HG02870 (cell line): ENCODE data around the gene MYL7.

Source experiments
- ATAC-seq: cut with Tn5 transposase; IDR thresholded peaks from one replicate; pipeline ENCODE4 v1.9.1; 2021; ENCODE audit warnings: mild to moderate bottlenecking, moderate library complexity; ENCODE audit not compliant: unreplicated experiment

The MYL7 gene

GRCh38 chr7:44112997-44113763, 28.0 kb downstream of the MYL7 start:
- no peak for ATAC-seq

- no peak for ATAC-seq
These were observed 28.7 kb downstream of the MYL7 start for GRCh38 chr7:44112231-44112996.

GRCh38 chr7:44111761-44112160, 29.4 kb downstream of the MYL7 start:
- ATAC-seq, result no peak

DNA sequence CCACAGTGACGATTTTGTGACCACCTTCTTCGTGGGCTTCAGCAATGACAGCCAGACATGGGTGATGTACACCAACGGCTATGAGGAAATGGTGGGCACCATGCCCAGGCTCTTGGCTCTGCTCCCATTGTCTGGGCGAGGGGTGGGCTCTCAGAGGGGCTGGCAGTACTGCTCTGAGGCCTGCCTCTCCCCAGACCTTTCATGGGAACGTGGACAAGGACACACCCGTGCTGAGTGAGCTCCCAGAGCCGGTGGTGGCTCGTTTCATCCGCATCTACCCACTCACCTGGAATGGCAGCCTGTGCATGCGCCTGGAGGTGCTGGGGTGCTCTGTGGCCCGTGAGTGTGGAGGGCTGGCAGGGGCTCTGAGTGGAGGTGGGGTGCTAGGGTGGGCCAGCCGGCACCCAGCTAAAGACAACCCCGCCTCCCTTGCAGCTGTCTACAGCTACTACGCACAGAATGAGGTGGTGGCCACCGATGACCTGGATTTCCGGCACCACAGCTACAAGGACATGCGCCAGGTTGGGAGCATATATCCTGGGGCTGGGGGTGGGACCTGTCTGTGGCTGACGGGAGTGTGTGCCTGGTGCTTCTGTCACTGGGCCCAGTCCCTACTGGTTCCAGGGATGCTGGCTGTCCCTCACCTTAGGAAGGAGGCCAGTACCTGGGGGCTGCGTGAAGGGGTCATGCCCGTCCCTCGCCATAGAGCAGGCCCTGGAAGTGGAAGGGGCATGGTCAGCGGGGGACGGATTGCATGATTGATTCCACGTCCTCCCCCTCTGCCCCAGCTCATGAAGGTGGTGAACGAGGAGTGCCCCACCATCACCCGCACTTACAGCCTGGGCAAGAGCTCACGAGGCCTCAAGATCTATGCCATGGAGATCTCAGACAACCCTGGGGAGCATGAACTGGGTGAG, 30.2 kb downstream of the MYL7 start:
- no peak for ATAC-seq

GRCh38 chr7:44109991-44110390, 31.1 kb downstream of the MYL7 start:
- ATAC-seq, result no peak

- no peak for ATAC-seq
These were observed 32.1 kb downstream of the MYL7 start for GRCh38 chr7:44108768-44109750.

GRCh38 chr7:44107961-44108767, 33.0 kb downstream of the MYL7 start:
- no peak for ATAC-seq

DNA sequence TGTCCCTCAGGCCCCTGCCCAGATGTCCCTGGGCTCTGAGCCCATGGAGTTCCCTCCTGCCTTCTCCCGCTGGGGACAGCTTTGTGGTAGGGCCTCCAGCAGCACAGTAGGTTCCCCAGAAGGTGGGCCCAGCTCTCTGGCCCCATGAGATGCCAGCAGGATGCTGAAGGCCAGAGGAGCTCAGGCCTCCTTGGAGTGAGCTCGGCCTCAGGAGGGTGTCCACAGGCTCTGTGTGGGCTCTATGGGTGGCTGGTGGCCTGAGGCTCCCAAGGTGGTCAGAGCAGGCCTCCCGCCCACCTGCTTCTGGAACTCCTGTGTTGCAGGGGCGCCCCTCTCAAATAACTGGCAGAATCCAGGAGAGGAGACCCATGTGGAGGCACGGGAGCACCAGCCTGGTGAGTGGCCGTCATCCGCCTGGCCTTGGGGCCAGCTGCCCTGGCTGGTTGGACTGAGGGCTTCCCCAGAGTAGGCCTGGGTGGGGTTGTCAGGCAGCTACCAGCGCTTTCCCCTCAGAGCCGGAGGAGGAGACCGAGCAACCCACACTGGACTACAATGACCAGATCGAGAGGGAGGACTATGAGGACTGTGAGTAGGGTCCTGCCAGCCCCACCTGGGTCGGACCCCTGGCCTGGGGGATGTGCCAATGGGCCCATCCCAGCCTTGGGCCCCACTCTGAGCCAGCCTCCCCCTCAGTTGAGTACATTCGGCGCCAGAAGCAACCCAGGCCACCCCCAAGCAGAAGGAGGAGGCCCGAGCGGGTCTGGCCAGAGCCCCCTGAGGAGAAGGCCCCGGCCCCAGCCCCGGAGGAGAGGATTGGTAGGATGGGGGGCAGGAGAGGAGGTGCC, 33.8 kb downstream of the MYL7 start:
- no peak for ATAC-seq

- no peak for ATAC-seq
These were observed 34.6 kb downstream of the MYL7 start for GRCh38 chr7:44106311-44107065.

- ATAC-seq, result no peak
These were observed 35.3 kb downstream of the MYL7 start for GRCh38 chr7:44105832-44106231.

- no peak for ATAC-seq
These were observed 36.0 kb downstream of the MYL7 start for GRCh38 chr7:44104860-44105771.

DNA sequence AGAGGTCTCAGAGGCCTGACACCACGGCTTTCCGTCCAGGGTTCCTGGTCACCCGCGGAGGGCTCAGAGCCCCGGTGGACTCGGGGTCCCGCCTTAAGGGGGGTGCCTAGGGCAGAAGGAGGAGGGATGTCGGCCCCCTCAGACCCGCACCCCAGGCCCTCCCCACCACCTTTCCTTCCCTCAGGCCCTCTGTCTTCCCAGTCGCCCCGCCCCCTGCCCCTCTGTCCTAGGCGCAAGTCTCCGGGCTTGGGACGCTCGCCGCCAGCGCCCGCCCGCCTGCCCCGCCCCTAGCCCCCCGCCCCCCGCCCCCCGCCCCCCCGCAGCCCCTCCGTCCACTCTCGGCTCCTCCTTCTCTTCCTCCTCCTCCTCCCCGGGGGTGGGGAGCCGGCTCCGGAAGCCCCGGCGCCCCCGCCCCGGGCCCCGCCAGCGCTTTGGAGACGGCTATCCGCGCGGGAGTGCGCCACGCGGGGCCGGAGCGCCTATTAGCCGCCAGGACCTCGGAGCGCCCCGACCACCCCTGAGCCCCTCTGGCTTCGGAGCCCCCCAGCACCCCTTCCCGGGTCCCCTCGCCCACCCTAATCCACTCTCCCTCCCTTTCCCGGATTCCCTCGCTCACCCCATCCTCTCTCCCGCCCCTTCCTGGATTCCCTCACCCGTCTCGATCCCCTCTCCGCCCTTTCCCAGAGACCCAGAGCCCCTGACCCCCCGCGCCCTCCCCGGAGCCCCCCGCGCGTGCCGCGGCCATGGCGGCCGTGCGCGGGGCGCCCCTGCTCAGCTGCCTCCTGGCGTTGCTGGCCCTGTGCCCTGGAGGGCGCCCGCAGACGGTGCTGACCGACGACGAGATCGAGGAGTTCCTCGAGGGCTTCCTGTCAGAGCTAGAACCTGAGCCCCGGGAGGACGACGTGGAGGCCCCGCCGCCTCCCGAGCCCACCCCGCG, 36.9 kb downstream of the MYL7 start, which contains the start of gene AEBP1:
Gene AEBP1 (plus strand): TSS at position 423 of the 937 bp plus-strand sequence. CDS start 321 bp downstream, at position 744.
- ATAC-seq, result no peak

GRCh38 chr7:44103566-44103922, 37.6 kb downstream of the MYL7 start:
- ATAC-seq, result no peak

DNA sequence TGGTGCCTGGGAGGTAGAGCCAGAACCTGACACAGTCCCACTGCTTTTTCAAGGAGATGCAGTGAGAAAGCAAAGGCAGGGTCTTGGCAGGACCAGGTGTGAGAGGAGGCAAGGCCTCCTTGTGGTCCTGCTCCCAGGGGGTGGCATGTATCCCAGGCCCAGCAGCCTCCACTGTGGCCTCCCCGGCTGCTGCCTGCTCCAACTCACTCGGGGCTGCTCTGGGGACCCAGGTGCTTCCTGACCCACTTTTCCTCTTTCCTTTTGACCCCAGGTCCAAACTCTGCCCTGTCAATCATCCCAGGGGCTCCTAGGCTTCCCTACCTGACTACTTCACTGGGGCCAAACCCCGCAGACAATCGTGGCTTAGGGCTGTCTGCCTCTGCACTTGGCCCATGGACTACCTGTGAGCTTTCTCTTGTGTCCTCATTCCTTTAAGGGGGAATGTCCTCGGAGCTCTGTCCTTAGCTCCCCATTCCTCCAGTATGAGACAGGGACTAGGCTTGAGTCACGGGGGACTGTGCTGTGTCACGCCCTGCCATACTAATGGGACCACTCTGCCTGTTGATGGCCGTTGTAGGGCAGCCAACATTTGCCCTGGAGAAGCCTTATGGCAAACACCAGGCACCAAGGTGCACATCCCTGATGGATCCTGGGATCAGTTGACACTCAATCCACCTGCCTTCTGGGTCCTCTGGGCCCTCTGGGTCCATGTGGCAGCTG, 38.1 kb downstream of the MYL7 start:
- no peak for ATAC-seq
